Tibial artery (tissue), 4 donors: Measurements from ENCODE around the gene PRKD1.

Source experiments
- DNase-seq, 2 donors: peaks; one replicate each; pipeline ENCODE4 v3.0.0-alpha.2; 2019
- H3K27ac ChIP-seq, 2 donors: fragments of 200-600 bp; sonication (generic) in 1 of 2; 1 replicate in 1 of 2; 2 replicates in 1 of 2; pipeline ENCODE4 v1.5.1; 2018 to 2019; ENCODE audit warnings: mild to moderate bottlenecking in 1 of 2
- H3K27me3 ChIP-seq, 2 donors: fragments of 200-600 bp; sonication (generic) in 1 of 2; one replicate each; pipeline versions ENCODE4 v1.5.1 to v1.6.0; 2016 to 2019
- H3K36me3 ChIP-seq, 3 donors: fragments of 200-600 bp; sonication (generic) in 2 of 3; one replicate each; pipeline ENCODE4 v1.5.1; 2016 to 2019; ENCODE audit warnings: mild to moderate bottlenecking in 2 of 3
- H3K4me1 ChIP-seq, 4 donors: fragments of 200-600 bp; sonication (generic) in 2 of 4; 1 replicate in 3 of 4; 2 replicates in 1 of 4; pipeline ENCODE4 v1.5.1; 2016 to 2019
- H3K4me3 ChIP-seq, 2 donors: fragments of 200-600 bp; sonication (generic) in 1 of 2; 1 replicate in 1 of 2; 2 replicates in 1 of 2; pipeline ENCODE4 v1.5.1; 2018 to 2019; ENCODE audit warnings: mild to moderate bottlenecking in 2 of 2
- H3K9me3 ChIP-seq, 3 donors: fragments of 200-600 bp; sonication (generic) in 1 of 3; one replicate each; pipeline ENCODE4 v1.5.1; 2016 to 2019
- CTCF ChIP-seq, 2 experiments: fragments of 200-600 bp in 1 of 2; fragments of 450-650 bp in 1 of 2; IDR thresholded peaks; one replicate each; pipeline ENCODE4 v1.5.1; 2017 to 2019; ENCODE audit warnings: antibody characterized with exemption in 2 of 2, mild to moderate bottlenecking in 1 of 2, moderate library complexity in 1 of 2
- intact Hi-C: fragments of 100-400 bp; cut with DNase I; formaldehyde crosslinking; loops from one replicate; pipeline ENCODE4 v1.15.0; 2023; ENCODE audit warnings: low total_unique reads

PRKD1 gene

GRCh38 chr14:29616922-29617321 lies 310.7 kb downstream of the PRKD1 start:
- no peaks in the 10 kb centered on the region for H3K9me3 ChIP-seq
- no peak overlapping the region for H3K4me3 ChIP-seq
- H3K27me3 ChIP-seq = no peaks in the 10 kb centered on the region
- H3K27ac ChIP-seq = no peak overlapping the region
- no peaks in the 10 kb centered on the region for H3K4me1 ChIP-seq
- H3K36me3 ChIP-seq = peaks cover 0 to 20% (median 6%) of the 10 kb centered on the region in 3 donors
- intact Hi-C loops = no loop called here
- TF ChIP-seq CTCF (IDR thresholded peaks at IDR 0.05) = no peak
- DNase-seq = no peak

GRCh38 chr14:29608861-29609260 lies 318.8 kb downstream of the PRKD1 start:
- no peak overlapping the region for H3K27ac ChIP-seq
- H3K36me3 ChIP-seq = peaks cover 0 to 13% (median 0%) of the 10 kb centered on the region in 3 donors
- H3K4me1 ChIP-seq = no peaks in the 10 kb centered on the region
- no peak overlapping the region for H3K4me3 ChIP-seq
- no peaks in the 10 kb centered on the region for H3K27me3 ChIP-seq
- TF ChIP-seq CTCF (IDR thresholded peaks at IDR 0.05) = no peak
- no peaks in the 10 kb centered on the region for H3K9me3 ChIP-seq
- intact Hi-C loops = no loop called here
- DNase-seq = no peak

GRCh38 chr14:29607169-29607568 lies 320.5 kb downstream of the PRKD1 start:
- intact Hi-C loops = no loop called here
- no peak for DNase-seq
- Histone ChIP-seq H3K27ac (no peak overlapping the region), H3K9me3 (no peaks in the 10 kb centered on the region), H3K4me3 (no peak overlapping the region), H3K36me3 (peaks cover 0 to 13% (median 0%) of the 10 kb centered on the region in 3 donors), H3K27me3 (no peaks in the 10 kb centered on the region), H3K4me1 (no peaks in the 10 kb centered on the region)
- no peak for TF ChIP-seq CTCF (IDR thresholded peaks at IDR 0.05)

- Histone ChIP-seq H3K27ac (no peak overlapping the region), H3K36me3 (peaks cover 0 to 8% (median 2%) of the 10 kb centered on the region in 3 donors), H3K4me1 (no peaks in the 10 kb centered on the region), H3K4me3 (no peak overlapping the region), H3K9me3 (no peaks in the 10 kb centered on the region), H3K27me3 (no peaks in the 10 kb centered on the region)
- TF ChIP-seq CTCF (IDR thresholded peaks at IDR 0.05) = no peak
- DNase-seq = no peak
- intact Hi-C loops = no loop called here
Observed at GRCh38 chr14:29603696-29604095, 324.0 kb downstream of the PRKD1 start.

- DNase-seq = no peak
- peaks cover 10 to 21% (median 13%) of the 10 kb centered on the region in 3 donors for H3K36me3 ChIP-seq
- H3K4me1 ChIP-seq = no peaks in the 10 kb centered on the region
- no peaks in the 10 kb centered on the region for H3K9me3 ChIP-seq
- no peaks in the 10 kb centered on the region for H3K27me3 ChIP-seq
- H3K4me3 ChIP-seq = no peak overlapping the region
- no peak overlapping the region for H3K27ac ChIP-seq
- TF ChIP-seq CTCF (IDR thresholded peaks at IDR 0.05) = no peak
- intact Hi-C loops = no loop called here
Observed at GRCh38 chr14:29601616-29602015, 326.0 kb downstream of the PRKD1 start.
